K562 (cell line): ENCODE results near the gene TOX2. TPM values are rescaled to one million over a fixed set of nuclear protein-coding genes. Genes with fewer than 3 reads are reported as not detected.

Experiments used
- ATAC-seq: fragments of 200-7000 bp; cut with Tn5 transposase; 3 replicates; pipeline ENCODE4 v1.9.1; 2020; ENCODE audit warnings: moderate library complexity
- BruUV-seq: library from RNA; stranded (reverse); fragments of 400-500 nt; replicated peaks from 2 replicates; lab custom pipeline; 2021; lab: Mats Ljungman, UMichigan
- CTCF ChIA-PET: fragments of 300-600 bp; formaldehyde crosslinking; extraction: SDS; loops from one replicate; lab custom pipeline; 2021; ENCODE audit warnings: low intra/inter-chr PET ratio; lab: Yijun Ruan, JAX
- POLR2A ChIA-PET: fragments of 300-600, 350-650 bp; sonication (Branson Sonifier 250); formaldehyde crosslinking; extraction: SDS; loops from one replicate; lab custom pipeline; 2021; ENCODE audit warnings: antibody characterized with exemption, inconsistent platforms; lab: Yijun Ruan, JAX
- DNase-seq, 4 experiments: peaks; one replicate each; pipeline versions ENCODE4 v3.0.0 to v3.0.0-alpha.2; 2011 to 2018; ENCODE audit warnings: low spot score in 3 of 4, mixed read lengths in 3 of 4; ENCODE audit errors: extremely low read depth in 1 of 4
- FAIRE-seq: peaks from 2 replicates; lab custom pipeline; 2011; peaks lifted over from hg19 to GRCh38; lab: Jason Lieb, UNC
- H2AFZ ChIP-seq: 2 replicates; pipeline ENCODE4 v1.6.0; 2011; ENCODE audit warnings: low read depth, low read length, control low read depth, inconsistent platforms
- H3K27ac ChIP-seq: fragments of 200-600 bp; 3 replicates; pipeline ENCODE4 v1.8.0; 2011; ENCODE audit warnings: low read depth, mild to moderate bottlenecking, control low read depth, inconsistent platforms, low read length, moderate library complexity, mixed read lengths; ENCODE audit errors: extremely low read depth
- H3K27me3 ChIP-seq, 2 experiments: fragments of 300-600 bp in 1 of 2; 2 replicates in 1 of 2; 3 replicates in 1 of 2; pipeline versions ENCODE4 v1.6.0 to v1.8.0; 2011; ENCODE audit warnings: inconsistent platforms in 2 of 2, low read length in 2 of 2, mild to moderate bottlenecking in 1 of 2, mixed read lengths in 1 of 2, moderate library complexity in 1 of 2; ENCODE audit not compliant: control insufficient read depth in 2 of 2, insufficient read depth in 2 of 2
- H3K36me3 ChIP-seq: fragments of 300-600 bp; 3 replicates; pipeline ENCODE4 v1.8.0; 2011; ENCODE audit warnings: mild to moderate bottlenecking, low read length, inconsistent platforms; ENCODE audit not compliant: control insufficient read depth, insufficient read depth
- H3K4me1 ChIP-seq, 2 experiments: fragments of 200-600 bp in 1 of 2; replicated peaks in 1 of 2; 2 replicates in 1 of 2; 3 replicates in 1 of 2; pipeline versions ENCODE4 v1.5.1 to v1.8.0; 2011; ENCODE audit warnings: inconsistent platforms in 2 of 2, low read length in 2 of 2, mild to moderate bottlenecking in 1 of 2, mixed read lengths in 1 of 2, moderate library complexity in 1 of 2; ENCODE audit not compliant: control insufficient read depth in 2 of 2, insufficient read depth in 2 of 2
- H3K4me2 ChIP-seq: 2 replicates; pipeline ENCODE4 v1.6.1; 2011; ENCODE audit warnings: low read length, control low read depth, inconsistent platforms, mixed read lengths; ENCODE audit not compliant: insufficient read depth
- H3K4me3 ChIP-seq: fragments of 200-600 bp; sonication (generic), shearing (Covaris generic); 2 replicates; pipeline ENCODE4 v1.5.1; 2016; ENCODE audit warnings: control low read depth, inconsistent platforms
- H3K79me2 ChIP-seq: fragments of 200-600 bp; 3 replicates; pipeline ENCODE4 v1.8.0; 2011; ENCODE audit warnings: low read length, inconsistent platforms; ENCODE audit not compliant: control insufficient read depth, insufficient read depth
- H3K9ac ChIP-seq, 2 experiments: 2 replicates each; pipeline versions ENCODE4 v1.6.0 to v1.6.1; 2011; ENCODE audit warnings: low read depth in 2 of 2, low read length in 2 of 2, control low read depth in 1 of 2, inconsistent platforms in 1 of 2, mild to moderate bottlenecking in 1 of 2, mixed read lengths in 1 of 2; ENCODE audit not compliant: insufficient read depth in 1 of 2
- H3K9me1 ChIP-seq: one replicate; pipeline ENCODE4 v1.6.0; 2011; ENCODE audit warnings: inconsistent platforms, mild to moderate bottlenecking, low read length, moderate library complexity; ENCODE audit not compliant: control insufficient read depth, insufficient read depth
- H3K9me3 ChIP-seq: replicated peaks from 2 replicates; pipeline ENCODE4 v1.5.1; 2011; ENCODE audit warnings: low read depth, low read length, inconsistent platforms; ENCODE audit not compliant: control insufficient read depth, insufficient read depth
- H4K20me1 ChIP-seq: replicated peaks from 2 replicates; pipeline ENCODE4 v1.6.1; 2011; ENCODE audit warnings: low read length, inconsistent platforms, mixed read lengths; ENCODE audit not compliant: control insufficient read depth, insufficient read depth
- FOXM1 ChIP-seq, 2 experiments: fragments of 450-650 bp in 1 of 2; sonication (generic) in 1 of 2; formaldehyde crosslinking in 1 of 2; IDR thresholded peaks; 2 replicates each; pipeline versions ENCODE4 v1.6.1 to v1.9.0; 2017 to 2022; ENCODE audit warnings: low read depth in 2 of 2, mild to moderate bottlenecking in 2 of 2, missing genetic modification reagents in 1 of 2, moderate library complexity in 1 of 2
- HNRNPK ChIP-seq: fragments of 200-400 bp; formaldehyde crosslinking; IDR thresholded peaks from one replicate; pipeline ENCODE4 v1.6.1; 2018; ENCODE audit warnings: mild to moderate bottlenecking, low read depth, low read length; ENCODE audit not compliant: poor library complexity, severe bottlenecking
- KDM2B ChIP-seq: fragments of 250-450 bp; sonication (Bioruptor Pico); IDR thresholded peaks from 2 replicates; pipeline ENCODE4 v1.8.0; 2021; ENCODE audit warnings: mild to moderate bottlenecking, moderate library complexity
- NCOA4 ChIP-seq: fragments of 450-650 bp; IDR thresholded peaks from 2 replicates; pipeline ENCODE4 v1.6.1; 2018; ENCODE audit warnings: mild to moderate bottlenecking; ENCODE audit not compliant: partially characterized antibody
- PTBP1 ChIP-seq: fragments of 200-400 bp; formaldehyde crosslinking; IDR thresholded peaks from 2 replicates; pipeline ENCODE4 v1.6.1; 2017; ENCODE audit warnings: low read depth, low read length
- THRB ChIP-seq: fragments of 450-650 bp; formaldehyde crosslinking; conservative IDR thresholded peaks from 2 replicates; pipeline ENCODE4 v1.4.0; 2022; ENCODE audit warnings: mild to moderate bottlenecking, missing genetic modification characterization
- TOE1 ChIP-seq, 2 experiments: fragments of 450-650 bp in 1 of 2; sonication (generic) in 1 of 2; formaldehyde crosslinking in 1 of 2; IDR thresholded peaks; 2 replicates each; pipeline versions ENCODE4 v1.7.1 to v1.8.0; 2016 to 2022; ENCODE audit warnings: borderline replicate concordance in 2 of 2, mild to moderate bottlenecking in 2 of 2, antibody characterized with exemption in 1 of 2, inconsistent platforms in 1 of 2, low read depth in 1 of 2, missing genetic modification reagents in 1 of 2, moderate library complexity in 1 of 2
- ZC3H11A ChIP-seq: IDR thresholded peaks from 2 replicates; pipeline ENCODE4 v1.6.1; 2012; ENCODE audit warnings: low read depth, low read length, improper control_type of control experiment
- ZNF431 ChIP-seq: sonication (generic); formaldehyde crosslinking; IDR thresholded peaks from 2 replicates; pipeline ENCODE4 v1.8.0; 2022; ENCODE audit warnings: mild to moderate bottlenecking, missing genetic modification reagents
- WGBS: fragments of 100-300 bp; shearing (Covaris generic); methylation state at CpG from one replicate; pipeline ENCODE4 v1.1.6; 2016; ENCODE audit warnings: low coverage, mixed read lengths; ENCODE audit not compliant: insufficient coverage; ENCODE audit errors: missing lambda C conversion rate; 5-methylcytosine and 5-hydroxymethylcytosine counted together
- in situ Hi-C: fragments of 300-500 bp; cut with MboI; formaldehyde crosslinking; loops from 4 replicates; pipeline ENCODE4 v1.15.0; 2018; ENCODE audit warnings: inconsistent platforms, mixed read lengths
- intact Hi-C: fragments of 100-400 bp; cut with micrococcal nuclease; formaldehyde crosslinking; loops from 2 replicates; pipeline ENCODE4 v1.14.2; 2022
- polyA plus RNA-seq, 8 experiments: library from polyadenylated mRNA; depleted of rRNA in 4 of 8; stranded (reverse) in 5 of 8; unstranded in 3 of 8; fragments of >200 nt; fragmentation: Nextera tagmentation in 2 of 8; fragmentation: Illumina TruSeq in 1 of 8; extraction: Ambion mirVana in 2 of 8; extraction: Trizol in 1 of 8; gene quantifications; 2 replicates each; pipeline versions ENCODE4 v1.2.1 to v1.2.3, GENCODE V29; 2011 to 2014; ENCODE audit warnings: inconsistent platforms in 1 of 8, missing spikeins in 1 of 8
- total RNA-seq, 7 experiments: library from RNA; depleted of rRNA in 6 of 7; stranded (reverse); fragments of >200 nt in 6 of 7; fragmentation: Illumina TruSeq in 2 of 7; extraction: Trizol in 2 of 7; gene quantifications; 2 replicates each; pipeline versions ENCODE4 v1.2.1 to v1.2.3, GENCODE V29; 2011 to 2021; ENCODE audit warnings: low replicate concordance in 1 of 7

The TOX2 gene
- total and polyA plus RNA-seq, 9 of the 15 experiments (the other 6 are each of a cell fraction or from before 2014, with no cell fraction given) = not detected

DNA sequence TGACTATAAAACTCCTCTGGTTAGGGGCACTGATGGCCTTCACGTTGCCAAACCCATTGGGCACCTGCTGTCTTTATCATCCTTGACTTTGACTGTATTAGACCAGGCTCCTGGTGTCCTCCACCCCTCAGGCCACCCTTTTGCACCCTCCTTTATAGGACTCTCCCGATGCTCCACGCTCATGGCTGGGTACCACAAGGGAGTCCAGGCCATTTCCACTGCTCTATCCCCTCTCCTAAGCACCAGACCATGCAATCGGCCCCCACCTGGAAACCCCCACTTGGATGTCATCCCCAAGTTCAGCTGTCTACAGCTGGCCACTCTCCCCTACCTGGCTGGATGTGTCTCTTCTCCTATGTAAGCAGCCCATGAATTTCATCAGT is 115.2 kb downstream of the TOX2 start:
- DNase-seq = no peak
- ChIA-PET POLR2A (interaction anchor here (0.7 kb wide), 1 partner anchor 1105 kb away, joined by 3 read pairs; no protein-coding TSS in a partner anchor), CTCF (no interaction called here)
- no peak overlapping the region for H3K9ac ChIP-seq
- ATAC-seq = no peak
- H4K20me1 ChIP-seq = no peaks in the 10 kb centered on the region
- H3K4me3 ChIP-seq = no peak overlapping the region
- no peak for TF ChIP-seq THRB (CRISPR knock-in tag)
- TF ChIP-seq NCOA4 = no peak
- no peak for TF ChIP-seq FOXM1 (IDR thresholded peaks at IDR 0.05; ENCODE audit: low read depth)
- TF ChIP-seq FOXM1 (CRISPR knock-in tag; IDR thresholded peaks at IDR 0.05; ENCODE audit: low read depth) = no peak
- TF ChIP-seq ZNF431 = no peak
- no peaks in the 10 kb centered on the region for H3K4me1 ChIP-seq
- no TSS peak for BruUV-seq
- no peak overlapping the region for H3K4me2 ChIP-seq
- intact Hi-C loops = no loop called here
- H3K27me3 ChIP-seq = peaks cover 5 to 33% of the 10 kb centered on the region in 2 experiments; a peak in 4 of 5 replicates
- no peak overlapping the region for H2AFZ ChIP-seq
- H3K27ac ChIP-seq = no peak overlapping the region
- in situ Hi-C loops = no loop called here
- no peak for FAIRE-seq
- H3K36me3 ChIP-seq = no peaks in the 10 kb centered on the region
- 0% methylated on average over 4 of the region's 4 CpGs for WGBS
- H3K9me1 ChIP-seq = no peaks in the 10 kb centered on the region
- no peaks in the 10 kb centered on the region for H3K79me2 ChIP-seq
- H3K9me3 ChIP-seq = no peaks in the 10 kb centered on the region

- Histone ChIP-seq H3K4me2 (no peak overlapping the region), H3K9ac (no peak overlapping the region), H2AFZ (no peak overlapping the region), H3K36me3 (no peaks in the 10 kb centered on the region), H4K20me1 (no peaks in the 10 kb centered on the region), H3K9me1 (no peaks in the 10 kb centered on the region), H3K27ac (no peak overlapping the region), H3K79me2 (no peaks in the 10 kb centered on the region), H3K27me3 (peaks cover 5 to 37% of the 10 kb centered on the region in 2 experiments; a peak in 4 of 5 replicates)
- ATAC-seq (no peak), FAIRE-seq (no peak)
- POLR2A ChIA-PET = no interaction called here
- TF ChIP-seq KDM2B (CRISPR knock-in tag) = no peak
- no peak for TF ChIP-seq PTBP1
- TF ChIP-seq TOE1 (IDR thresholded peaks at IDR 0.05; ENCODE audit: borderline replicate concordance) = no peak
- no peak for TF ChIP-seq TOE1 (CRISPR knock-in tag; IDR thresholded peaks at IDR 0.05; ENCODE audit: borderline replicate concordance, low read depth)
- TF ChIP-seq ZC3H11A = no peak
- TF ChIP-seq HNRNPK = no peak
- TF ChIP-seq, all 486 proteins: peak for 0
- BruUV-seq = no TSS peak
- no peak for DNase-seq
- in situ Hi-C loops (no loop called here), intact Hi-C loops (no loop called here)
- CTCF ChIA-PET = no interaction called here
- no peak overlapping the region for H3K4me3 ChIP-seq
- no peaks in the 10 kb centered on the region for H3K4me1 ChIP-seq
- WGBS = 8% methylated on average over 2 of the region's 2 CpGs
- no peaks in the 10 kb centered on the region for H3K9me3 ChIP-seq
These were observed 115.7 kb downstream of the TOX2 start for GRCh38 chr20:44030394-44030793.
